ENCODE results near the gene MYBPC3.

Gene MYBPC3

DNA sequence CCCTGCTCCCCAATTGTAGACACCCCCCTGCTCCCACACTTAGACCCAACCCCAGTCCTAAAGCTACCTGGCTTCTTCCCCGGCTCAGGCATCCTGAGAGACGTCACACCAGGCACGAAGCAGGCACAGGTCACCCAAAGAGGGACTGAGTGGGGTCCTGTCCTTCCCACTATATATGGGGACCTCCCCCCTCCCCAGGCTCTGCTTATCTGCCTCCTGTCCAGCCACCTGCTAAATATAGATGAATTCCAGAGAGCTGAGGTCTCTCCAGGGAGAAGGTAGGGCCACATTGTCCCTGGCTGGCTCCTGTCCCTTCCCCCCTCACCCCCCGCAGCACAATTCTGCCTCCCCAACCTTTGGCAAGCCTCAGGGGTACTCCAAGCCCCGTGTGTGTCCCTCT is at the start of gene MYBPC3:
MYBPC3 (minus strand) TSS at position 147 of the 400 bp plus-strand sequence; CDS start at position 92, 55 bp downstream.
- no peak for DNase-seq (ENCODE audit: low read depth)

DNA sequence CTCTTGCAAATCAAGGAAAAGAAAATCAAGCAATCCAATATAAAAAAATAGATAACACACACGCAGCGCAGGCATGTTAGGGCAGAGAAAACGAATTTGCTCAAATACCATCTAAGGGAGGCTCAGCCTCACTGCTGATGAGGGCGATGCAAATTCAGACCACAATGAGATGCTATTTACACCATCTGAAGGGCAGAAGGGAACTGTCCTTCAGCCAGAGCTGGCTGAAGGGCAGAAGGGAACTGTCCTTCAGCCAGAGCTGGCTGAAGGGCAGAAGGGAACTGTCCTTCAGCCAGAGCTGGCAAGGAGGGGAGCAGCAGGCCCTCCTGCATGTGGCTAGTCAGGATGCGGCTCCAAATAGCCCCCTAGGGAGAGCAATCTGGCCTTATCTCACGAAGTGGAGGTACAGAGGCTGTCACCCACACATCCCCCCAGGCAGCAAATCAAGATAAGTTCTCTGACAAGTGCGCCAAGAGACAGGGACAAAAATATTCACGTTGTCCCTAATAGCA is 48.3 kb upstream of the MYBPC3 start:
- DNase-seq (ENCODE audit: low read depth) = no peak

DNA sequence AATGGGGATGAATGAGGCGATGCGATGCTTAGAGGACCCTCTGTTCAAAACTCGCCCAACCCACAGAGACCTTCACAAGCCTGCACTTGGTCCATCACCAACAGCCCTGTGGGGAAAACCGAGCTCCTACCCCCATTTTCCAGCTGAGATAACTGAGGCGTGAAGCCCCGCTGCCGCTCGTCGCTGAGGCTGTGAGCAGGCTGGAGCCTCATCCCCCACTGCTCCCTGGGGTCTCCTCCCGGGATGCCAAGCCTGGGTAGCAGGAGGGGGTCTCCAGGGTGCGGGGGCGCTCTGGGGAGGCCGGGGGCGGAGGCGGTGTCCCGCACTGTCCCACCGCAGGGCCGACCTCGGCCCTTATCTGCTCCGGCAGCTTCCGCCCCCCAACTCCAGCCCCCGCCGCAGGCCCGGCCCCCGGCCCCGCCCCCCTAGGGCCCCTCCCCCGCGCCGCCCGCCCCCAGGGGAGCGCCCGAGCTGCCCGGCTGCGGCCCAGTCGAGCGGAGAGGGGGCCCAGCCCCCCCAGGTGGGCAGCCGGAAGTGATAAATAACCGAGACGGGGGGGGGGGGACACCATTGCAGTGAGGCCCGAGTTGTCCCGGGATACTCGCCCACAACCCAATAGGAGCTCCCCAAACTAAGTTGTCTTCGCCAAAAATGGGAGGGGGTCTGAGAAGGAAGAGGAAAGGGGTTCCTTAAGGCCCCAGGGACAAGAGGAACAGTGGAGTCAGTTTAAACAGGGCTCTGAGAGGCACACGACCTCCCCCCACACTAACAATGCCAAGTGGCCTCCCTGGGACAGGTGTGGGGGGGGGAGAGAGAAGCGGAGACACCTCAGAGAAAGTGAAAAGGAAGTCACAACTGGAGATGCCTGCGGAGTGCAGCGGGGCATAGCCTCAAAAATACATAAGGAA is 47.6 kb upstream of the MYBPC3 start:
- DNase-seq (ENCODE audit: low read depth) = no peak

DNA sequence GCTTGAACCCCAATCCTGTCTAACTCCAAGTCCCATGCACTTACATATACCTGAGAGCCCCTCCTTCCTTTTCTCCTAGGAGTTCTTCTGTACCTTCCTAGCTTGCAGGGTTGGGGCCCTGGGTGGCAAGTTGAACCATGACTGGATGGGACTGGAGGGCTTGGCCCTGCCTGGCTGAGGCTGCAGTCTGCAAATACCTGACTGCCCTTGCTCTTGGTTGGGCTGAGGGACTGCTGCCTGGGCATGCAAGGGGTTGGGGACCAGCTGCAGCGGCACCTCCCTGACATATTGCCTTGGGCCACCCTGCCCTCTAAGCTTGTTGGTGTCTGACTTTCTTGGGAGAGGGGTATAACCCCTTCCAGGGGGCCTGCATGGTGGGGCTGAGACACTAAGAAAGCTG is 46.0 kb upstream of the MYBPC3 start:
- DNase-seq (ENCODE audit: low read depth) = no peak

DNA sequence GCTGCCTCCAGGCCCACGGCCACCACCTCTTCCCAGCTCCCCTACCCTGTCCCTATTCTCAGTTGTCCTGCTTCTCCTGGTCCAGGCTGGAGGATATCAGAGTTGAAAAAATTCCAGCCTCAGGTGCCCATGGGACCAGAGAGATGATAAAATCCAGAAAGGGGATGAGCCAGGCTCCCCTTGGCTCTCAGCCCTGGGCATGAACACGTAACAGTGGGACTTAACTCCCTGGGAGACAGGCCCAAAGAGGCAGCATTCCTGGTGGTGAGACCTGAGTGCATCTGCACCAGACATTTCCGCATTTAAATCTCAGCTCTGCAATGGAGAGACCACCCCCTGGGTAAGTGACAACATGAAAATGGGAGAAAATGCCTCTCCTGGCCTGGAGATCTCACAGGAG is 45.5 kb upstream of the MYBPC3 start:
- DNase-seq (ENCODE audit: low read depth) = no peak

DNA sequence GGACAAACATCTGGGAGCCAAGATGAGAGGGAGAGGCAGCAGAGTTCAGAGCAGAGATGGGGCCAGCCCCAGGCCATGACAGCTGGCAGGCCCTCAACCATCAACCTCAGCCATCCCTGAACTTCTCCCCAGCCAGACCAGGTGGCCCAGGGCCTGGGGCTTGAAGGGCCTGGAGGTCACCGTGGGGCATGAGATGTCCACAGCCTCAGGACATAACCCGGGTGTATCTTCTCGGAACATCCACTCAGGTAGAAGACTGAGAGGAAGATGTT is 43.5 kb upstream of the MYBPC3 start:
- no peak for DNase-seq (ENCODE audit: low read depth)

DNA sequence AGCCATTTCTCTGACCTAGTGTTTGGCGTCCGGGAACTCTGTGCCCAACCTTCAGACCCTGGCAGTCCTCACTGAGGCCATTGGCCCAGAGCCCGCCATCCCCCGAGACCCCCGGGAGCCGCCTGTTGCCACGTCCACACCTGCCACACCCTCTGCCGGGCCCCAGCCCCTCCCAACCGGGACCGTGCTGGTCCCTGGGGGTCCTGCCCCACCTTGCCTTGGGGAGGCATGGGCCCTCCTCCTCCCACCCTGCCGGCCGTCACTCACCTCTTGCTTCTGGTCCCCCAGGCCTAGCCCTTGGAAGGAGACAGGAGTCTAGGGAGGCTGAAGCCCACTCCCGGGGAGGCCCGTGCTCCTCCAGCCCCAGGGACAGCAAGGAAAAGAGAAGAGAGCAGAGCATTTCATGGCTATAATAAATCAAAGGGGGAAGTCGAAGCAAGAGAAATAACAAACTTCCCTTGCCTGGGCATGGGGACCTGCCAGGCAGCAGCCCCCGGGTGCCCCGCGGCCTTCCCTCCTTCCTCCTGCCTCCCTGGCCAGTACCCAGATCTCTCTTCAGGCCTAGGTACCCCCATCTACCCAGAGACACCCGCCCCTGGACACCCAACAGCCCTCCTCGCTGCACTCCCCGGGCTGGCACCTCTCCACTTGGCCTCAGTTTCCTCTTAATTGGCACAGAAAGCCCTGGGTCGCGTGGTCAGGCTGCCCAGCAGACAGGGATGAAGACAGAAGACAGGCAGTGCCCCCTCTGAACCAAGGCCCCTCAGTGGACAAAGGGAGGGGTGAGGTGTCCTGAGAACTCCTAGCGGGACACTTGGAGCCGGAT is 42.9 kb upstream of the MYBPC3 start:
- DNase-seq (ENCODE audit: low read depth) = no peak

DNA sequence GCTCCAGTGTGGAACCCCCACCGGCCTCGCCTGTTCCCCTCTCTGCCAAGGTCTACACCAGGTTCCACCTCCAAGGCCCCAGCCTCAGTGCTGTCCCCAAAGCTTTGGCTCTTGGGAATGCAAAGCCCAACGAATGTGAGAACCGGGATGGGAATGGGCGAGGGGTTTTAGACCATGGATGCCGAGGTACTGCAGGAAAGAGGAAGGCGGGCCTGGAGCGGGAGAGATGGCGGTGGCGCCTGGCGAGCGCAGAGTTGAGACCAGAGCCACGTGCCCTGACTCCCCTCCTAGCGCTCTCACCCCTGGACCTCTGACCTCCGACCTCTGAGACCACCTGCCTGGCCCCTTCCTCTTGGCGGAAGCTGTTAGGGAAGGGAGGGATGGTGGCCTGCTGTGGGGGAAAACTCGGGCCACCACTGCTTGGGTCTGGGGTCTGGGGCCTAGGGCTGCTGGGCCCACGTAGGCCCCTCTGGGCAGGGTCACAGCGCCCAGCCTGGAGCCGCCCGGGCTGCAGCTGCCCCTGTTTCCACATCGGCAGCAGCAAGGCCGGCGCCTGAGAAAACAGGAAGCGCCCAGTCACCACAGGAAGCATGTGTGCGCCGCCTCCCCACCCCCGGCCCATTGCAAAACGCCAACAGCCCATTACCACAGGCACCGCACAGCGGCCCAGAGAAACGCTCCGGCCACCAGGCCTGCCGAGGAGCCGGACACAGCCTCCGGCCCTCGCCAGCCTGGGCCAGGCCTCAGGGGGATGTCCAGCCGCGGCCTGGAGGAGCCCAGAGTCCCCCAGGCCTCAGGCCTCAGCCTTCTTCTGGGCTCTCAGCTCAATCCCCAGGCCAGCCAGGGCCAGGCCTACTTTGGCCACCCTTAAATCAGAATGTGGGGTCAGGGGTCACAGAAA is 42.1 kb upstream of the MYBPC3 start:
- no peak for DNase-seq (ENCODE audit: low read depth)

DNA sequence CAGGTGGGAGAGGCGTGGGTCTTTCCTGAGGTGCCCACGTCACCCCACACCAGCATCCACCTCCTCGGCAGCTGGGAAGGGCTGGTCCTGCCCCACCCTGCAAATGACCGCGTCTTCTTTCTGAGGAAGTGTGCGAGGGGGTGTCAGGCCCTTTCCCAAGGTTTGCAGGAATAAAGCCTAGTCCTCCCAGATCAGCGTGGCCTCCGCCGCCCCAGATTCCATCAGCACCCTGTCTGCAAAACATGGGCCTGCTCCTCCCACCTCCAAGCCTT is 41.5 kb upstream of the MYBPC3 start:
- no peak for DNase-seq (ENCODE audit: low read depth)

DNA sequence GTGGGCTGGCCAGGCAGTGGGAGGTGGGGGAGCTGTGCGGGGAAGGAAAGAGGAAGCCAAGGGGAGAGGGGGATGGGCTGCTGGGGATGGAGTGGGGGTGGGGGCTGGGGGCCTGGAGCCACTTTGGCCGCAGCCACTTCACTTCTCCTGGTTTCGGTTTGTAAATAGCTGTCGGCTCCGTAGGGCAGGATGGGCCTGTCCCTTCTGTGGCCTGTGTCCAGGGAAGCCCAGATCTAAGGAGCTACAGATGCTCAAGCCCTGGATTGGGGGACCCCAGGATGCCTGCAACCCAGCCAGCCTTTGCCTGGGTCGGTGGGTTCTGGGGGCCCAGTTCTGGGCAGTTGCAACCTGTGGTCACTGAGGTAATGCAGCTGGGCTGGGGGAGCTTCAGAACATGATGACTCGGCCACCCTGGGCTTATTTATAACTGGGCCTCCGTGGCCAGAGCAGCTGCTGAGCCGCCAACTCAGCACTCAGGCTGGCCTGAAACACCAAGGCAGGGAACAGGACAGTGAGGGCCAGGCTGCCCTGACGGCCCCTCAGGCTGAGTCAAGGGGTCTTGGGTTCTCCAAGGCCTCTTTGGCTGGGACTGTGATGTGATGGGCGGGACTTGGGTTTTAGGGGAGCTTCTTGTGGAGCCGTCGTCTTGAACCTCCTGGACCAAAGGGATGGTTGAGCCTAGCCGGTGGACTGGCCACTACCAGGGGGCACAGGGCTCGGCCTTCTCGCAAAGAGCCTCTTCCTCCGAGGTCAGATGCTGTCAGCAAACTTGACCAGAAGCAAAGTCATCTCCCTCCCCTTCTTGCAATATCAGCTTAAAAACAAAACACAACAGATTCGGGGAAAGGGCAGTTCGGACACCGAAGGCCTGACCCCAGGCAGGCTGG is 40.9 kb upstream of the MYBPC3 start:
- no peak for DNase-seq (ENCODE audit: low read depth)

DNA sequence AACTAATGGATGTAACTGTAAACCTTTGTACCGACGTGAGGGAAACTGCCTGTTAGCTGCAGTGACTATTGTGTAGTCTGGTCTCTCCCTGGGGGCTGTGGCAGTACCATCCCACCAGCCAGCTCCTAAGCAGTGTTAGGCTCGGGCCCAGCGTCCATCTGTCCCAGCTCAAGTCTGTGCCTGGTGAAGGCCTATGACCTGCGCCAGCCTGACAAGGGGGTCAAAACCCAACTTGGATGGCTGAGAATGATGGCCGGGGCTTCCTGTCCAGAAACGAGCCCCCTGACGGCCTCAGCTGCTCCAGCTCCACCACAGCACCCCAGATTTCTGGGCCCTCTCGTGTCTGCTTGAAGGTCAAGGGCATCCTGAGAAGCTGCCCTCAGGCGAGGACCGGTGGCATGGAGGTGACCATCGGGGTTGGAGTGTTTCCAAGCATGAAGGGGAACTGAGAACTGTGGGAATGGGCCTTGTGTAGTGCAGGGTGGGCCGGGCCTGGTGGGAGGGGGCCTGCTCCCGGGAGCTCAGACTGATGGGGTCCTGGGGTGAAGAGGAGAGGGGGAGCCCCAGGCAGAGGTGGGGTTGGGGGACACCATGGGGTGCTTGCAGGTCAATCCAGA is 40.2 kb upstream of the MYBPC3 start:
- no peak for DNase-seq (ENCODE audit: low read depth)

DNA sequence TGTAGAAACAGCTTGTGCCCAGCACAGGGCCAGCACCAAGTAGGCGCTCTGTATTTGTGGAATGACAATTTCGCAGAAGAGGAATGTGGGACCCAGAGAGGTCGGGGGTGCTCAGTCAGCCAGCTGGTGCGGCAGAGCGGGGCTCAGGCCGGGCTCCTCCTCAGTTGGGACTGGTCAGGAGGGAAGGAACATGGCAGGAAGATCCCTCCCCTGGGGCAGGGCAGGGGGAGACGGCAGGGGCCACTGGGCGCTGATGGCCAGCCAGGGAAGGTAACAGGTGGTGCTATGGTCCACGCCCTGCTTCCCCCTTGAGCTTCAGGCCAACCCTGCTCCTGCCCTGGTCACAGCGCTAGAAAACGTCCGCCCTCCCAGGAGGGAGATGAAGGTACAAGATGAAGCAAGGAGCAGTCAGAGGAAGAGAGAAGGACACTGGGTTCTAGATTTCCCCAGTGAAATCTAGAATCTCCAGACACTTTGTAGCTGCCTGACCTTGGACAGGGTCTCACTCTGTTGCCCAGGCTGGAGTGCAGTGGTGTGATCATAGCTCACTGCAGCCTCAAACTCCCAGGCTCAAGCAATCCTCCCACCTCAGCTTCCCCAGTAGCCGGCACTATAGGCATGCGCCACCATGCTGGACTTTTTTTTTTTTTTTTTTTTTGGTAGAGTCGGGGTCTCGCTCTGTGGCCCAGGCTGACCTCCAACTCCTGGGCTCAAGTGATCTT is 39.4 kb upstream of the MYBPC3 start:
- no peak for DNase-seq (ENCODE audit: low read depth)

DNA sequence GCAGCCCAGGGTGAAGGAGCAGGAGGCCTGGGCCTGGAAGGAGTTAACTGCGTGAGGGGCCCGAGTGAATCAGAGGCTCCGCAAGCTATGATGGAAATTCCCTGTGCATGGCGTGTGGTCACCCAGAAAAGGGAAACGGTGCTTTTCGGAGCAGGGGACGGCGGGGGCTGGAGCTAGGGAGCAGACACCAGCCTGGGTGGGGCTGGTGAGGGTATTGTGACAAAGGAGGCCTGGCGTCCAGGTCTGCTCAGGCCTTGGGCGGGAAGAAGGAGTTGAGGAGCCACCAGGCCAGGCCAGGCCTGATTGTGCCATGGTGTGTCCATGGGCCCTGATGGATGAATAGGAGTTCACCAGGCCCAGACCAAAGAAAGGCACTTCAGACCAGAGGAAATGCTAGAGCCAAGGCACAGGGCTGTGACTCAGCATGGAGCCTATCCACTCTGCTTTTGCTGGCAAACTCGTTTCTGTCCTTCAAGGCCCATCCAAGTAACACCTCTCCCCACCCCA is 38.6 kb upstream of the MYBPC3 start:
- no peak for DNase-seq (ENCODE audit: low read depth)

DNA sequence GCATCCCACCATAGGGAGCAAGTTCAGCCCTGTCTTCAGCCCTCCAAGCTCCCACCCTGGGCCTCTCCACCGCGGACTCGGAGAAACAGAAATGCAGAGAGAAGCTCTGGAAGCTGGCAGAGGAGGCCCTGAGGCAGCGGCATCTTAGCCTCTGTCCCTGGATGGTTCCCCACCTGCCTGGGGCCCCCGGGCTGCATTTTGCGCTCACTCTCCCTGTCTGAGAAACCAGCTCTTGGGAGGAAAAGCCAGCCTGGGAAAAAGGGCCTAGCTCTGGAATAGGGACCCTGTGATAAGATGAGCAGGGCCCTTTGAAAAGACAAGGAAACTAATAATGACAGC is 37.9 kb upstream of the MYBPC3 start:
- DNase-seq (ENCODE audit: low read depth) = no peak

DNA sequence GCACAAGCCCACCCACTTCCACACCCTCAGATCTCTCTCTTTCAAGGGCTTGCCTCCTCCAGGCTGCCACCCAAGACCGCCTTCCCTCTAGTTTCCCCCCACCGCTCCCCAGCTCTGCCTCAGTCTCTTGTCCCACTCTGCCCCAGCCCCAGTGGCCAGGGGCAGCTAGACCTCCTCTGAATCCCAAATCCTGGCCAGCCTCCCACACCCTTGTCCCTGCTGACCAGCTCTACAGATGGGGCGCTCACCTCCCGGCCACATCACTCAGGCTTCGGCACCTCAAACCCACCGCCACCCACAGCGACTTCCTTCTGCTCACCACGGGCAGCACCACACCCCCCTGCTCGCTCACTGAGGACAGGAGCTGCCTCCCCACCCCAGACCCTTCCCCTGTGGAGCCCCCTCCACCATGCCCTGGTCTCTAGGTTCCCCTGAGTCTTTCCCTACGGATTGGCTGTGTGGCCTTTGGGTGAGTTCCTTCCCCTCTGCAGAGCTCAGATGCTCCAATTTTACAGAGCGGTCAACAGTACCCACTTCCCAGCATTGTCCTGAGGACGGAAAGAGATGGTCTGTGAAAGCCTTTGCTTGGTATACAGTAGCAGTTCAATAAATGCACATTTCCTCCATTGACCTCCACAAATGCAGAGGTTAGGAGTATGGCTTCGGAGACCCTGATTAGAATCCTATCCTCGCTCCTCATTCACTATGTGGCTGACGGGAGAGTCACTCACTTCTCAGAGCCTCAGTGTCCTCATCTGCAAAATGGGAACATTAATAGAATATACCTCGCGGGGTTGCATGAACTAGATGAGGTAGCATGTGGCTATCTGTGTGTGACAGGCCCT is 37.3 kb upstream of the MYBPC3 start:
- no peak for DNase-seq (ENCODE audit: low read depth)

DNA sequence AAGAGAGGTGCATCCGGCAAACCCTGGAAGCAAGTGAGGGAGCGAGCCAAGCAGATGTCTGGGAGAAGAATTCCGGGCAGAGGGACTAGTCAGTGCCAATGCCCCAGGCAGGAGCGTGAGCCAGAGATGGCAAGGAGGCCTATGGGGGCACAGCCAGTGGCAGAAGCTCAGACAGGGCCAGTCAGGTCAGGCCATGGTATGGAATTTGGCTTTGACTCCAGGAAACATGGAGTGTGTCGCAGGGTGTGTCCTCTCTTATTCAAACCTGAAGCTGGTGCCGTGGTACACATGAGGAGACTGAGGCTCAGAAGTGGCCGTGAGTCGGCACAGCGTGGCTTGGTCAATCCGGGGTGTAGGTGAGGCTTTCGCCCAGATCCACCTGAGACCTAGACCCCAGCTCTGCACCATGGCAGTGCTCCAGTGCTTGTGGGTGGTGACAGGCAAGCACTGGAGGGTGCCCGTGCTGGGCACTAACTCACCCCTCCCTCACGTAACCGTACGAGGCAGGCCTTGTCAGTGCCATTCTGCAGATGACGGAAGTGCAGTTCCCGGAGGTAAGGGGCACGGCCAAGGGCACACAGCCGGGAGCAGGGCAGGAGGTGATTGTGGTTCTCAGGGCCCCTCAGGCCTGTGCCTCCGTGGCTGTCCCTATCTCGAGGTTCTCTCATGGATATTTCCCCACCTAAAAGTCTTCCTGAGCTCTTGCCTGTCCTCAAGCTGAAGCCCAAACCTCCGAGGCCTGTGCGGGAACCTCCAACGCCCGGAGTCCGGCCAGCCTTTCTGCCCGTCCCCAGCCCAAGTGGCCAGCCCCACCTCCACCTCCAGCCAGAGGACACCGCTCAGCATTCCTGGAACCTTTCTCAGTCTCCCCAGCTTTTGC is 36.4 kb upstream of the MYBPC3 start:
- DNase-seq (ENCODE audit: low read depth) = no peak

DNA sequence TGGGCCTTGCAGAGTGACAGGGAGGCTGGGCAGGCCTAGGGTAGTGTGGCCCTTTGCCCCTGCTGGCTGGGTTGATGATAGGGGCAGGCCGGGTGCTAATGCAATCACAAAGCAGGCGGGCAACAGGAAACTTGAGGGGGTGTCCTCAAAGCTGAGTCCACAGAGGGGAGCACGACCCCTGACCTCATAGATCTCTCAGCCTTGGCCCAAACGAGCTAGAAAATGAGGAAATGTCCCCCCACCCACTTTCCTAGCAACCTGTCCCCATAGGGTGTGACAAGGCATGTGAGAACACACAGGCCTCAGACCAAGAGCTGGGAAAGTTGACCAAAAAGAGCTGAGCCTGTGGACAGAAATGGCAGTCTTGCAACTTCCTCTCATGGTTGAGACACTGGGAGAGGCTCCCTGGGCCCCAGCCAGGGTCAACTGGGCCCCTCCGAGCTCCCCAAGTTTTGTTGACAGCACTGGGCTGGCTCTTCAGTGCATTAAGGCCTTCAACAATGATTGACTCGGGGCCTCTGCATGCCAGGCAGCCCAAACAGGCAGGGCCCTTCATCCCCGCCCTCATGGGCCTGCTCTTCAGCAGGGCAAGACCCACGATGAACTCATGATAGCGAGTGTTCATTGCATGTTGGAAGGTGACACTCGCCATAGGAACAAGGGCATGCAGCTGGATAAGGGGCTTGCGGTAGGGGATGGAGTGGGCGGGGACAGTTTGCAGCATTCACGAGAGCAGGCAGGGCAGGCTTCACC is 35.6 kb upstream of the MYBPC3 start:
- DNase-seq (ENCODE audit: low read depth) = no peak

DNA sequence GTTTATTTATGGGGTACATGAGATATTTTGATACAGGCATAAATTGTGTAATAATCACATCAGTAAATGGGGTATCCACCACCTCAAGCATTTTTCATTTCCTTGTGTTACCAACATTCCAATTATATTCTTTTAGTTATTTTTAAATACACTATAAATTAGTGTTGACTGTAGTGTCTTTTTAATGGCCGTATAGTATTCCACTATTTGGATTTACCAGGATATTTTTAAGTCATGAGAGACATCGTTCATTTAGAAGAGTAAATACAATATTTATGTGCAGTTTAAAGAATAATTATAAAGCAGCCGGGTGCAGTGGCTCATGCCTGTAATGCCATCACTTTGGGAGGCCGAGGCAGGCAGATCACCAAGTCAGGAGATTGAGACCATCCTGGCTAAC is 32.0 kb upstream of the MYBPC3 start:
- DNase-seq (ENCODE audit: low read depth) = no peak
